Breast epithelium (tissue), 3 donors: ENCODE data around the gene L3MBTL3.

Experiments
- CTCF ChIP-seq, 3 donors: fragments of 450-650 bp; IDR thresholded peaks; one replicate each; pipeline ENCODE4 v1.5.1; 2016 to 2017; ENCODE audit warnings: antibody characterized with exemption in 3 of 3, mild to moderate bottlenecking in 3 of 3, moderate library complexity in 3 of 3
- POLR2AphosphoS5 ChIP-seq, 3 donors: sonication (generic); formaldehyde crosslinking; IDR thresholded peaks; one replicate each; pipeline ENCODE4 v1.6.1; 2017; ENCODE audit warnings: antibody characterized with exemption in 3 of 3

GRCh38 chr6:130012728-130013127 lies 5.7 kb upstream of the L3MBTL3 start:
- no peak for TF ChIP-seq CTCF (IDR thresholded peaks at IDR 0.05)
- TF ChIP-seq POLR2AphosphoS5 (IDR thresholded peaks at IDR 0.05): no peak
